ENCODE data around the gene TECPR1. TPM values are rescaled to one million over a fixed set of nuclear protein-coding genes. Genes with fewer than 3 reads are reported as not detected.

TECPR1 gene
- total RNA-seq, 1 donor from 2014 or later, result 55.2 TPM

DNA sequence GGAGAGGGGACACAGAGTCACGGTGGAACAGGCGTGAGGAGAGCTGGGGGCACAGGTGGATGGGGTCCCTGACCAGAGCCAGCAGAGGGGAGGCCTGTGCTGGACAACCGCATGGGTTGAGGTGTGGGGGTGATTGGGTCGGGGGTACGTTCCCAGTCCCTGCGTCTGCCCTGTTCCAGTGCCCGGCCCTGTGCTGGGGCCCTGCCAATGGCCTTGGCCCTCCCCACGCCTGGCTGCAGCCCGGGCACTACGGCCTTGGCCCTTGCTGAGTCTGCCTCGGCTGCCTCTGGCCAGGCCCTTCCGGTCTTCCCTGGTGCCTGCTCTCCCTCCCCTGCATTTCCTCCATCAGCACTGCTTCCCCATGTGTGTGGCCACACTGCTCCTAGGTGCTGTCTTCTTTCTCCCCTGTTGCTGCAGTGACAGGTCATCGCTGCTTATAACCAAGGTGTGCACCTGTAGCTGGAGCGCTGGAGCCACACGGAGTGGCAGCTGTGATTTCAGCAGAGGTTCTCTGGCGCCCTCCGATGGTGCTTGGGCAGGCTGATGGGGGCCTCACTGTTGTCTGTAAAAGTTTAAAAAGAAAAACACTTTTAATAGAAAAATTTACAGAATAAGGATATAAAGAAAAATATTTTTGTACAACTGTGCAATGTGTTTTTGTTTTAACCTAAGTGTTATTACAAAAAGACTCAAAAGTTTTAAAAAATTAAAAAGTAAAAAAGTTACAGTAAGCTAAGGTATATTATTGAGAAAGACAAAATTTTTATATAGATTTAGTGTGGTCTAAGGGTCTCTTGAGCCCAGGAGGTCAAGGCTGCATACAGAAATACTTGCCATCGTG, 86.0 kb downstream of the TECPR1 start:
- no peak overlapping the region for H3K4me3 ChIP-seq
- H3K36me3 ChIP-seq, result no peaks in the 10 kb centered on the region
- no peak overlapping the region for H3K27ac ChIP-seq
- ATAC-seq (peak; percentile 83), DNase-seq (peak; percentile 84)
- H3K4me1 ChIP-seq, result peaks cover 5% of the 10 kb centered on the region
- TF ChIP-seq, protein P1, sequence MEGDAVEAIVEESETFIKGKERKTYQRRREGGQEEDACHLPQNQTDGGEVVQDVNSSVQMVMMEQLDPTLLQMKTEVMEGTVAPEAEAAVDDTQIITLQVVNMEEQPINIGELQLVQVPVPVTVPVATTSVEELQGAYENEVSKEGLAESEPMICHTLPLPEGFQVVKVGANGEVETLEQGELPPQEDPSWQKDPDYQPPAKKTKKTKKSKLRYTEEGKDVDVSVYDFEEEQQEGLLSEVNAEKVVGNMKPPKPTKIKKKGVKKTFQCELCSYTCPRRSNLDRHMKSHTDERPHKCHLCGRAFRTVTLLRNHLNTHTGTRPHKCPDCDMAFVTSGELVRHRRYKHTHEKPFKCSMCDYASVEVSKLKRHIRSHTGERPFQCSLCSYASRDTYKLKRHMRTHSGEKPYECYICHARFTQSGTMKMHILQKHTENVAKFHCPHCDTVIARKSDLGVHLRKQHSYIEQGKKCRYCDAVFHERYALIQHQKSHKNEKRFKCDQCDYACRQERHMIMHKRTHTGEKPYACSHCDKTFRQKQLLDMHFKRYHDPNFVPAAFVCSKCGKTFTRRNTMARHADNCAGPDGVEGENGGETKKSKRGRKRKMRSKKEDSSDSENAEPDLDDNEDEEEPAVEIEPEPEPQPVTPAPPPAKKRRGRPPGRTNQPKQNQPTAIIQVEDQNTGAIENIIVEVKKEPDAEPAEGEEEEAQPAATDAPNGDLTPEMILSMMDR (IDR thresholded peaks at IDR 0.05), result peak; percentile 71
- no peaks in the 10 kb centered on the region for H3K9me3 ChIP-seq
- intact Hi-C loops (cut with DNase I), result loop anchor here (5.0 to 10.0 kb wide), 2 partner anchors 59 to 131 kb away; partner anchors contain the start of gene LMTK2
- no peaks in the 10 kb centered on the region for H3K27me3 ChIP-seq

Other genes starting within 250 kb of the TECPR1 start
- gene LMTK2, start 145.4 kb downstream of the TECPR1 start, total RNA-seq, result 40.8 TPM
- 0.81 TPM for gene BHLHA15, start 40.8 kb downstream of the TECPR1 start, total RNA-seq
- 530 TPM for gene BRI3, start 29.5 kb upstream of the TECPR1 start, total RNA-seq
- 22.9 TPM for gene BAIAP2L1, start 148.9 kb upstream of the TECPR1 start, total RNA-seq